Thoracic aorta (tissue), 2 donors: ENCODE measurements around the gene AARSD1. TPM values are rescaled to one million over a fixed set of nuclear protein-coding genes. Genes with fewer than 3 reads are reported as not detected.
"Not testable (repeated sequence)": the region's sequence is repeated elsewhere in the genome, so short reads cannot be mapped to it uniquely, and the experiment has no call there.

Source experiments
- ATAC-seq: fragments of 150-250 bp; one replicate; pipeline ENCODE4 v1.8.0; 2017; ENCODE audit warnings: low read depth; ENCODE audit not compliant: insufficient number of reproducible peaks, low FRiP score
- DNase-seq: peaks from one replicate; pipeline ENCODE4 v3.0.0-alpha.2; 2020; ENCODE audit warnings: low spot score
- H3K27ac ChIP-seq, 2 donors: fragments of 200-600 bp; sonication (generic); 1 replicate in 1 of 2; 2 replicates in 1 of 2; pipeline ENCODE4 v1.5.1; 2016; ENCODE audit warnings: mild to moderate bottlenecking in 2 of 2, moderate library complexity in 2 of 2
- H3K27me3 ChIP-seq: fragments of 200-600 bp; sonication (generic); replicated peaks from 2 replicates; pipeline ENCODE4 v1.6.0; 2016; ENCODE audit warnings: mild to moderate bottlenecking; ENCODE audit not compliant: insufficient read depth
- H3K36me3 ChIP-seq: fragments of 200-600 bp; sonication (generic); one replicate; pipeline ENCODE4 v1.5.1; 2016
- H3K4me1 ChIP-seq, 2 donors: fragments of 200-600 bp; sonication (generic); 1 replicate in 1 of 2; 2 replicates in 1 of 2; pipeline versions ENCODE4 v1.5.1 to v1.6.0; 2016; ENCODE audit warnings: low read depth in 2 of 2, mild to moderate bottlenecking in 1 of 2; ENCODE audit not compliant: control insufficient read depth in 1 of 2
- H3K4me3 ChIP-seq: fragments of 200-600 bp; sonication (generic); 2 replicates; pipeline ENCODE4 v1.5.1; 2016; ENCODE audit warnings: mild to moderate bottlenecking
- H3K9me3 ChIP-seq: fragments of 200-600 bp; sonication (generic); 2 replicates; pipeline ENCODE4 v1.5.1; 2016
- CTCF ChIP-seq: fragments of 200-600 bp; sonication (generic); IDR thresholded peaks from one replicate; pipeline ENCODE4 v1.5.1; 2019; ENCODE audit warnings: antibody characterized with exemption
- total RNA-seq, 2 donors: library from RNA; depleted of rRNA; stranded (reverse); fragments of >200 nt; gene quantifications; one replicate each; pipeline versions ENCODE4 v1.1.0 to v1.2.3, GENCODE V29; 2016

AARSD1 gene
- total RNA-seq, 2 donors from 2014 or later, result 26.0 to 35.5 TPM

- Histone ChIP-seq H3K4me3 (peak overlapping the region; percentile 90), H3K9me3 (no peaks in the 10 kb centered on the region), H3K4me1 (peaks cover 14 to 20% of the 10 kb centered on the region in 2 donors), H3K27me3 (no peaks in the 10 kb centered on the region), H3K27ac (peak overlapping the region; percentile 47 to 91), H3K36me3 (peaks cover 21% of the 10 kb centered on the region)
- TF ChIP-seq CTCF, result no peak
- DNase-seq (no peak), ATAC-seq (no peak)
These were observed 33.2 kb upstream of the AARSD1 start for GRCh38 chr17:42997390-42997983.

GRCh38 chr17:42993913-42994312 lies 29.7 kb upstream of the AARSD1 start:
- not testable (repeated sequence) for H3K9me3 ChIP-seq, ATAC-seq

GRCh38 chr17:42992872-42993271 lies 28.6 kb upstream of the AARSD1 start:
- DNase-seq, result no peak
- H3K36me3 ChIP-seq, result peaks cover 30% of the 10 kb centered on the region

More at GRCh38 chr17:42993913-42994312, 29.7 kb upstream of the AARSD1 start:
- H3K4me1 ChIP-seq, H3K4me3 ChIP-seq, H3K27ac ChIP-seq, H3K27me3 ChIP-seq, DNase-seq: not testable (repeated sequence)
- H3K36me3 ChIP-seq, result peaks cover 26% of the 10 kb centered on the region

GRCh38 chr17:42991471-42991870 lies 27.2 kb upstream of the AARSD1 start:
- DNase-seq (no peak), ATAC-seq (no peak)
- Histone ChIP-seq H3K27ac (no peak overlapping the region), H3K36me3 (peaks cover 32% of the 10 kb centered on the region), H3K27me3 (no peaks in the 10 kb centered on the region), H3K4me1 (no peaks in the 10 kb centered on the region), H3K9me3 (no peaks in the 10 kb centered on the region), H3K4me3 (no peak overlapping the region)
- TF ChIP-seq CTCF, result no peak

More at GRCh38 chr17:42992872-42993271, 28.6 kb upstream of the AARSD1 start:
- H3K27me3 ChIP-seq, result no peaks in the 10 kb centered on the region
- ATAC-seq, result no peak
- no peak overlapping the region for H3K27ac ChIP-seq
- H3K4me3 ChIP-seq, result no peak overlapping the region
- H3K9me3 ChIP-seq, result no peaks in the 10 kb centered on the region
- peaks cover 5 to 7% of the 10 kb centered on the region in 2 donors for H3K4me1 ChIP-seq
- no peak for TF ChIP-seq CTCF

- no peak for ATAC-seq
- H3K9me3 ChIP-seq, result no peaks in the 10 kb centered on the region
- H3K36me3 ChIP-seq, result peaks cover 36% of the 10 kb centered on the region
- no peak overlapping the region for H3K27ac ChIP-seq
- no peak overlapping the region for H3K4me3 ChIP-seq
- H3K27me3 ChIP-seq, result no peaks in the 10 kb centered on the region
- TF ChIP-seq CTCF, result no peak
- DNase-seq, result no peak
- H3K4me1 ChIP-seq, result peaks cover 0 to 3% of the 10 kb centered on the region in 2 donors
These were observed 25.7 kb upstream of the AARSD1 start for GRCh38 chr17:42989726-42990652.
